ENCODE measurements around the gene OR8B2.
"Not testable (repeated sequence)": the region's sequence is repeated elsewhere in the genome, so short reads cannot be mapped to it uniquely, and the experiment has no call there.

The OR8B2 gene

GRCh38 chr11:124384399-124384798 lies at the start of gene OR8B2:
Gene OR8B2 (minus strand): TSS chr11:124384499. CDS start chr11:124383343, 1,156 bp downstream.
- DNase-seq (ENCODE audit: low read depth), result no peak

- no peak for DNase-seq (ENCODE audit: low read depth)
Observed at GRCh38 chr11:124429599-124429998, 45.3 kb upstream of the OR8B2 start.

- DNase-seq (ENCODE audit: low read depth), result no peak
Observed at GRCh38 chr11:124424384-124424921, 40.2 kb upstream of the OR8B2 start, which contains the start of gene OR8B4. Gene OR8B4 (minus strand): TSS chr11:124424871. CDS start chr11:124424871, 0 bp downstream.

GRCh38 chr11:124421043-124421442 lies 36.7 kb upstream of the OR8B2 start:
- DNase-seq (ENCODE audit: low read depth), result no peak

GRCh38 chr11:124415356-124415923 lies 31.1 kb upstream of the OR8B2 start:
- DNase-seq (ENCODE audit: low read depth), result peak; percentile 18

- DNase-seq (ENCODE audit: low read depth), result no peak
Observed at GRCh38 chr11:124409906-124410305, 25.6 kb upstream of the OR8B2 start.

- peak; percentile 6 for DNase-seq (ENCODE audit: low read depth)
Observed at GRCh38 chr11:124405581-124405980, 21.3 kb upstream of the OR8B2 start.

- DNase-seq (ENCODE audit: low read depth), result not testable (repeated sequence)
Observed at GRCh38 chr11:124403186-124403585, 18.9 kb upstream of the OR8B2 start.

- peak; percentile 75 for DNase-seq (ENCODE audit: low read depth)
Observed at GRCh38 chr11:124402326-124402922, 18.1 kb upstream of the OR8B2 start.

GRCh38 chr11:124398924-124399323 lies 14.6 kb upstream of the OR8B2 start, which contains the start of gene OR8B3:
Gene OR8B3 (minus strand): TSS chr11:124399024. CDS start chr11:124397351, 1,673 bp downstream.
- no peak for DNase-seq (ENCODE audit: low read depth)

- DNase-seq (ENCODE audit: low read depth), result not testable (repeated sequence)
Observed at GRCh38 chr11:124396847-124397246, 12.5 kb upstream of the OR8B2 start.

GRCh38 chr11:124394408-124394807 lies 10.1 kb upstream of the OR8B2 start:
- DNase-seq (ENCODE audit: low read depth), result no peak

GRCh38 chr11:124382857-124383256 lies 1.4 kb downstream of the OR8B2 start:
- not testable (repeated sequence) for DNase-seq (ENCODE audit: low read depth)

- DNase-seq (ENCODE audit: low read depth), result no peak
Observed at GRCh38 chr11:124380585-124380984, 3.7 kb downstream of the OR8B2 start.

- no peak for DNase-seq (ENCODE audit: low read depth)
Observed at GRCh38 chr11:124376280-124376679, 8.0 kb downstream of the OR8B2 start.

GRCh38 chr11:124359566-124359965 lies 24.7 kb downstream of the OR8B2 start:
- no peak for DNase-seq (ENCODE audit: low read depth)

GRCh38 chr11:124346311-124346955 lies 37.9 kb downstream of the OR8B2 start:
- no peak for DNase-seq (ENCODE audit: low read depth)

- DNase-seq (ENCODE audit: low read depth), result no peak
Observed at GRCh38 chr11:124344346-124344745, 40.0 kb downstream of the OR8B2 start.

- no peak for DNase-seq (ENCODE audit: low read depth)
Observed at GRCh38 chr11:124340142-124340447, 44.2 kb downstream of the OR8B2 start.

- DNase-seq (ENCODE audit: low read depth), result no peak
Observed at GRCh38 chr11:124339396-124340141, 44.7 kb downstream of the OR8B2 start.
